GM19324 (cell line): ENCODE data around the gene USP3.

ENCODE experiments used
- ATAC-seq: cut with Tn5 transposase; IDR thresholded peaks from one replicate; pipeline ENCODE4 v1.9.1; 2021; ENCODE audit warnings: mild to moderate bottlenecking, moderate library complexity; ENCODE audit not compliant: unreplicated experiment, low FRiP score

USP3 gene

GRCh38 chr15:63638839-63639238 is 134.4 kb downstream of the USP3 start:
- no peak for ATAC-seq

- ATAC-seq, result no peak
Measured at GRCh38 chr15:63640146-63640545, 135.8 kb downstream of the USP3 start.
